NCI-H510A (cell line): ENCODE measurements around the gene PRKCZ.
A peak's percentile ranks its signal among the peaks of the same experiment; 100 is the strongest.

Experiments used
- DNase-seq: peaks from one replicate; lab custom pipeline; 2025; lab: John Stamatoyannopoulos, UW

The PRKCZ gene

GRCh38 chr1:2210084-2210653 lies 160.0 kb downstream of the PRKCZ start:
- no peak for DNase-seq

DNA sequence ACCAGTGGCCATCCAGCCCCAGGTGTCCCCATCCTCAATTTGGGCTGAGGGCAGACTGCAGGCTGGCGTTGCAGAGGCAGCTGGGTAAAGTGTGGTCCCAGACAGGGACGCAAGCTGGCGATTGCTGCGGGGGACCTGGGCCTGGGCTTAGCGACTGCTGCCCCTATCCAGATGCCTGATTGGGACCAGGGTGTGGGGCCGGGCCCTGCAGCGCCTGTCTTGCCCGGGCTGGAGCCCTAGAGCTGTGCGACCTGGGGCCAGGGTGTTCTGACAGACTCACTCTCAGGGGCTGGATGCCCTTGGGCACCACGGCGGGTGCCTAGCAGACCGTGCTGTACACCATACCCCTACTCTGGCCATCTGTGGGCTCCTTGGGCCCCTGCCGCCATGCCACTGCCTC lies 160.6 kb downstream of the PRKCZ start:
- DNase-seq: no peak

- DNase-seq: no peak
Measured at GRCh38 chr1:2212274-2212531, 162.0 kb downstream of the PRKCZ start.

DNA sequence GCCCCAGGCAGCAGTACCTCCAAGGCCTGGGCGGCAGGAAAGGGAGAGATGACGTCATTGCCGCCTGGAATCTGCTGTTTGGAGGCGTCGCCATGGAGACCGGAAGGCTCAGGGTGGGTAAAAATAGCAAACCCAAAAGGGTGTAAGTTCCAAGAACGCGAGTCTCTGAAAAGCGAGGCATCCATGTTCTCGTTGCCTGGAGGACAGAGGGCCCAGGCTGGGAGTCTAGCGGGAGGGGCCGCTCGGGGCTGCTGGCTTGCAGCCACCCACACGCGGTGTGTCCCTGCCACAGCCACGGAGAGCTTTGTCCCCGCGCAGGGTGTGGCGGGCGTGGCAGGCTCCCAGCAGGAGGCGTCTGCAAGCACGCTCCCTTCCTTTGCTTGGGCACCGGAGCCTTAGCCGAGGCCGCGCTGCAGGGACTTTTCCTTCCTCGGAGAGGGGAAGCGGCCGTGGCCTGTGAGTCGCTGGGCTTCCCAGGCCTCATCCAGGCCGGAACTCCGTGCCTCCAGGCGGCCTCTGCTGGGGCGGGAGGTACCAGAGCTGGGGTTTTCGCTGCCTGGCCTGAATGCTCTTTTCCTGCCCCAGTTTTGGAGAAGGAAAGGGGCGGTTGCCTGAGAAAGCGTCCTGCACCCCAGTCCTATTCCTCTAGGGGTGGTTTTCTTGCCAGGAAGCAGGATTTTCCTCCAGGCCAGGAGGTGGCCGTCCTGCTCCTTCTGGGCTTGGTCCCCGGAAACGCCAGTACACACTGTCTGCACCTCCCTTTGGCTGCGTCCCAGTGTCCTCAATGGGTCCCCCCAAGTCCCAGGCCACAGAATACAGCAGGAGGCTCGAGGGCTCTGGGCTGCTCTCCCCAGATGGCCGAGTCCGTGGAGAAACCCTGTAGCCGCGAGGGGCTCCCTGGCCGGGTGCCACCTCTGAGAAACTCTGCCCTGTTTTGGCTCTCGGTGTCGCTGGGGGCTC lies 162.6 kb downstream of the PRKCZ start:
- DNase-seq: no peak

DNA sequence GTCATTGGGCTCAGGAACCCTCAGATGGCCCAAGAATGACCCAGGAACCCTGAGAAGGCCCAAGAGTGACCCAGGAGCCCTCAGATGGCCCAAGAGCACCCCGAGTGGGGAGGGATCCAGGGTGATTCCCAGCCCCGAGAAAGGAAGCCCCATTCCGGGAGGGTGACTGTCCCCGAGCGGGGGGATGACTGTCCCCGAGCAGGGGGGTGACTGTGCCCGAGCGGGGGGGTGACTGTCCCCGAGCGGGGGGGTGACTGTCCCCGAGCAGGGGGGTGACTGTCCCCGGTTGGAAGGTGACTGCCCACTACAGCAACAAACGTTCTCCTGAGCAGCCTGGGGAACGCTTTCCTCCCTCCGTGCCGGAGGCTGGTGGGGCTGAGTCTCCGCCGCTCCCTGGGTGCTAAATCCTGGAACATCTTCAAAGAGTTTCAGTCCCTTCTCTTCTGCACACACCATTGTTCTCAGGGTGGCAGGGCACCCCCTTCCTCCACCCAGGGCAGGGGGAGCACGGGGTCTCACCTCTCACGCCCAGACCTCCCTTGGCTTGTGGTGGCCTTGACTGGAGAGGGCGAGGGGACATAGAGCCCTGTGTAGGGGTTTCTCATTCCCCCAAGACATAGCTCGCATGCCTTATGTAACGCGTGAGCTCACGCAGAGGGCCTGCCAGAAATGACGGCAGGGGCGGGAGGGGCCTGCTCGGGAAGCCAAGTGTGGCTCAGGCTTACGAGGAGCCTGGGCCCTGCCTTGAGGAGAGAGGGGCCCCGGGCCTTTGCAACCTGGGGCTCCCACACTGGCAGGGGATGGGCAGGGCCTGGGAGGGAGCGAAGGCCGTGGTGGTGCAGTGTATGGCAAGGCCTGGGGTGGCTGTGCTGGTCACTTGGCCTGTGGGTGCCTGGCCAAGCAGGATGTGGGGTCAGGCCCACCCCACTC lies 163.6 kb downstream of the PRKCZ start:
- no peak for DNase-seq

- DNase-seq: no peak
Measured at GRCh38 chr1:2214541-2215241, 164.5 kb downstream of the PRKCZ start.

DNA sequence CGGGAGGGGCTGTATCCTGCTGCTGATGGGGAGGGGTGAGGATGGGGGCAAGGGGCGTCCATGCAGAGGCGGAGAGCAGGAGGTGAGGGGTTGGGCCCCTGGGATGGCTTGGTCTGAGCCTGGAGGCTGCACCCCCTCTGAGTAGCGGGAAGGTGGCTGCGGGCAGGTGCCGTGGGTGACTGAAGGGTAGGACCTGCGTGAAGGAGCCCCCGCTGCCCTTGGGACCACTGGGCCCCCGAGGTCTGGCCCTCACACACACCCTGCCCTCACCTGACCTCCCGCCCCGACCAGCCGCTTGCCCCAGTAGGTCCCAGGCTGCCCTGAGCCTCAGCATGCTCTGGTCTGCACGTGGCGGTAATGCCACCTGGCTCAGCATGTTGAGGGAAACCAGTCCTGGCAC lies 165.1 kb downstream of the PRKCZ start:
- no peak for DNase-seq

- no peak for DNase-seq
Measured at GRCh38 chr1:2215909-2216766, 165.9 kb downstream of the PRKCZ start.

- DNase-seq: no peak
Measured at GRCh38 chr1:2216767-2217058, 166.5 kb downstream of the PRKCZ start.

GRCh38 chr1:2221271-2221670 lies 171.1 kb downstream of the PRKCZ start:
- no peak for DNase-seq

DNA sequence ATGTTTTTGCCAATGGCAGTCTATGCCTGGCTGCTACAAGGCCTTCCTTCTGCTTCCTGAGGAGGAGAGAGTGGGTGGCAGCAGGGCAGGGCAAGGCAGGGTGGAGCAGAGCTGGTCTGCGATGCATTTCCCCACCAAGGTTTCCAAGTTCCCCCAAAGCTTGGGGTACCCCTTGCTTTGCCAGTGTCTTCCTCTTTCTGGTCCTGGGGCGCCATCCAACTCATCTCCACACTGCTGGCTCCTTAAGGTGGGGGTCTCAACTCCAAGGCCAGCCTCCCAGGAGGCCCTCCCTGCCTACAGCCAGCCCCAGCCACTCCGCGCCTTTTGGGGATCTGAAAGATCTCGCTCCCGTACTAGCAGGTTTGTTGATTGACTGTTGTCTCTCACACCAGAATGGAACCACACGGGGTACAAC lies 174.0 kb downstream of the PRKCZ start:
- no peak for DNase-seq

DNA sequence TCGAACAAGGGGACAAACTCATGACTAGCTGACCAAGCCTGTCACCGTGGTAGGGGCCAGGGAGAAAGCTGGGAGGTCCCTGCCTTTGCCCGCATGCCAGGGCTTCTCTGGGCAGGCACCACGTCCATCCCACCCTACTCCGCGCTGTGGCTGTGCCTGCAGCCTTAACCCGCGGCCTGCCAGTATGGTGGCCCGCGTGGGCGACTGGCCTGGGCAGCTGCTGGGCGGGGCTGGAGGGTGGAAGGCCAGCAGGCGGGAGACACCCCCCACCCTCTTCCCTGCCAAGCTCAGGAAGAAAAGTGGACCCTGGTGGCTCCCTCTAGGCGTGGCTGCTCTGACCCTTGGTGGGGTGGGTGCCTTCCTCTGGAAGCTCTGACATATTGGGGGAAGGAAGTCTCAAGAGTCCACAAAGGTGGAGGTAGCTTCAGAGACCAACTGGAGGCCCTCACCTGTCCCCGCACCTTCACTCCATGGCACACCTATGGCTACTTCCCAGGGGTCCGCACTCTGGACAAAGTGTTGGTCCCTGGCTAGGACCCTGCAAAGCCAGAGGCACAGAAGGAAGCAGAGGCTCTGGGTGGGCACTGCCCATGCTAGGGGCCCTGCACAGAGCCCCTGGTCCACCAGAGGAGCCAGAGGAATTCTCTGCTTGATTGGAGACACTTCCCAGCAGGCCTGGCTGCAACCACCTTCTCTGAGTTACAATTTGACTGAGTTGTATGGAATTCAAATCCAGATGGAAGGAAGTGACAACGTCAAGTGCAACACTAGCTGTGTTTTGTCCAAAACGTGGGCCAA lies 174.6 kb downstream of the PRKCZ start:
- DNase-seq: no peak

GRCh38 chr1:2226525-2227345 lies 176.5 kb downstream of the PRKCZ start:
- DNase-seq: no peak

DNA sequence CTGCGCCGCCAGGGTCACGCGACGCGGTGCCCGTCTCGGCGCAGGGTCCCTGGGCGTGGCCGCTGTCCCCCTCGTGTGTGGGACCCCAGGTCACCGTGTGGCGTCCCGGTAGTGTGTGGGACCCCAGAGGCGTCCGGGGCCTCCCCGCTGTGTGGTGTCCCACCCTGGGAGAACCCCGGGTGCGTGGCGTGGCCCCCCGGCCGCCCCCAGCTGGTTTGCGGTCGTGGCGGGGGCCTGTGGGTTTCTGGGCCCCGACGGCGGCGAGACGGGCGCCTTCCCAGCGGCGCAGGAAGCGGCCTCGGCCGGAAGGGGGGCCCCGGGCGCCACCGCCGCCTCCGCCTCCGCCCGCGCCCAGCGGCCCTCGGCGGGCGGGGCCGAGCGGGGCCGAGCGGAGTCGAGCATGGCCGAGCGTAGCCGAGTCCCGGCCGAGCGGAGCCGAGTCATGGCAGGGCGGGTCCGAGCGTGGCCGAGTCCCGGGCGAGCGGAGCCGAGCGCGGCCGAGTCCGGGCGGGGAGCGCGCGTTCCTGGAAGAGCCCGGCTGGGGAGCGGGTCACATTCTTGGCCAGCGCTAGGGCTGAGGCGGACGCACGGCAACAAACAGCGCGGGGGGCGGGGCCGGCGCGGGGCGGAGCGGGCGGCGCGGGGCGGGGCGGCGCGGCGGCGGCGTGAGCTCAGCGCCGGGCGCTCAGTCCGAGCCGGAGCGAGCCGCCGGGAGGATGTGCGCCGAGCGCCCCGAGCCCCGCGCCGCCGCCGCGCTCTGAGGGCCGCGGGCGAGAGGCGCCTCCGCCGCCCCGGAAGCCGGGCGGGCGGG lies 177.3 kb downstream of the PRKCZ start:
- DNase-seq: peak; percentile 97

GRCh38 chr1:2228157-2228594 lies 178.0 kb downstream of the PRKCZ start, which contains the start of gene SKI:
Gene SKI, plus strand, starts transcription at chr1:2228319. Its CDS starts 448 bp downstream, at chr1:2228767.
- DNase-seq: no peak

DNA sequence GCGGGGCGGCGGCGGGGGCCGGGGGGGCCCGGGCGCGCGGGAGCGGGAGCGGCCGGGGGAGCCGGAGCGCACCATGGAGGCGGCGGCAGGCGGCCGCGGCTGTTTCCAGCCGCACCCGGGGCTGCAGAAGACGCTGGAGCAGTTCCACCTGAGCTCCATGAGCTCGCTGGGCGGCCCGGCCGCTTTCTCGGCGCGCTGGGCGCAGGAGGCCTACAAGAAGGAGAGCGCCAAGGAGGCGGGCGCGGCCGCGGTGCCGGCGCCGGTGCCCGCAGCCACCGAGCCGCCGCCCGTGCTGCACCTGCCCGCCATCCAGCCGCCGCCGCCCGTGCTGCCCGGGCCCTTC lies 178.5 kb downstream of the PRKCZ start:
- DNase-seq: no peak

DNA sequence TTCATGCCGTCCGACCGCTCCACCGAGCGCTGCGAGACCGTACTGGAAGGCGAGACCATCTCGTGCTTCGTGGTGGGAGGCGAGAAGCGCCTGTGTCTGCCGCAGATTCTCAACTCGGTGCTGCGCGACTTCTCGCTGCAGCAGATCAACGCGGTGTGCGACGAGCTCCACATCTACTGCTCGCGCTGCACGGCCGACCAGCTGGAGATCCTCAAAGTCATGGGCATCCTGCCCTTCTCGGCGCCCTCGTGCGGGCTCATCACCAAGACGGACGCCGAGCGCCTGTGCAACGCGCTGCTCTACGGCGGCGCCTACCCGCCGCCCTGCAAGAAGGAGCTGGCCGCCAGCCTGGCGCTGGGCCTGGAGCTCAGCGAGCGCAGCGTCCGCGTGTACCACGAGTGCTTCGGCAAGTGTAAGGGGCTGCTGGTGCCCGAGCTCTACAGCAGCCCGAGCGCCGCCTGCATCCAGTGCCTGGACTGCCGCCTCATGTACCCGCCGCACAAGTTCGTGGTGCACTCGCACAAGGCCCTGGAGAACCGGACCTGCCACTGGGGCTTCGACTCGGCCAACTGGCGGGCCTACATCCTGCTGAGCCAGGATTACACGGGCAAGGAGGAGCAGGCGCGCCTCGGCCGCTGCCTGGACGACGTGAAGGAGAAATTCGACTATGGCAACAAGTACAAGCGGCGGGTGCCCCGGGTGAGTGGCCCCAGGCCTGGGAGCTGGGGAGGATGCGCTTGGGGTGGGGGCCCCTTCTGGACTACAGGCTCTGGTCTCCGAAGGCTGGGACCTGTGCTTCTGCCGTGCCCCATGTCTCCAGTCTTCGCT lies 179.0 kb downstream of the PRKCZ start:
- DNase-seq: peak; percentile 68
